HTR-8/SVneo (cell line): ENCODE data around the gene COQ7.

Source experiments
- DNase-seq: peaks from one replicate; pipeline ENCODE4 v3.0.0; 2011; ENCODE audit warnings: low spot score, mixed read lengths; ENCODE audit not compliant: insufficient read length
- FAIRE-seq: peaks from 2 replicates; lab custom pipeline; 2011; peaks lifted over from hg19 to GRCh38; lab: Jason Lieb, UNC

Gene COQ7

GRCh38 chr16:19067349-19068236, at the start of gene COQ7:
TSS of gene COQ7 (plus strand) at chr16:19067614. CDS start at chr16:19067665, 51 bp downstream.
- DNase-seq (peak; percentile 98), FAIRE-seq (peak; percentile 73)

- DNase-seq (no peak), FAIRE-seq (no peak)
Measured at GRCh38 chr16:19020689-19021088, 46.7 kb upstream of the COQ7 start.

GRCh38 chr16:19021747-19022146, 45.7 kb upstream of the COQ7 start:
- FAIRE-seq (no peak), DNase-seq (no peak)

GRCh38 chr16:19027416-19027815, 40.0 kb upstream of the COQ7 start:
- FAIRE-seq = no peak

GRCh38 chr16:19029980-19030379, 37.4 kb upstream of the COQ7 start:
- FAIRE-seq = no peak

More at GRCh38 chr16:19027416-19027815, 40.0 kb upstream of the COQ7 start:
- DNase-seq = no peak

GRCh38 chr16:19031738-19032137, 35.7 kb upstream of the COQ7 start:
- FAIRE-seq (no peak), DNase-seq (no peak)

More at GRCh38 chr16:19029980-19030379, 37.4 kb upstream of the COQ7 start:
- no peak for DNase-seq

GRCh38 chr16:19033761-19034160, 33.7 kb upstream of the COQ7 start:
- DNase-seq (no peak), FAIRE-seq (no peak)

GRCh38 chr16:19040400-19040799, 27.0 kb upstream of the COQ7 start:
- FAIRE-seq = no peak
- DNase-seq = no peak

GRCh38 chr16:19044769-19045168, 22.6 kb upstream of the COQ7 start:
- DNase-seq (no peak), FAIRE-seq (no peak)

- DNase-seq (no peak), FAIRE-seq (no peak)
Measured at GRCh38 chr16:19046062-19046461, 21.4 kb upstream of the COQ7 start.

GRCh38 chr16:19062706-19063105, 4.7 kb upstream of the COQ7 start:
- FAIRE-seq (no peak), DNase-seq (no peak)

- DNase-seq (no peak), FAIRE-seq (no peak)
Measured at GRCh38 chr16:19066988-19067348, 446 bp upstream of the COQ7 start.

- no peak for FAIRE-seq
- no peak for DNase-seq
Measured at GRCh38 chr16:19068237-19068815, 912 bp downstream of the COQ7 start.

- DNase-seq (peak; percentile 19), FAIRE-seq (no peak)
Measured at GRCh38 chr16:19071811-19072777, 4.7 kb downstream of the COQ7 start.

- DNase-seq (no peak), FAIRE-seq (no peak)
Measured at GRCh38 chr16:19073344-19073743, 5.9 kb downstream of the COQ7 start.

GRCh38 chr16:19073863-19074262, 6.4 kb downstream of the COQ7 start:
- FAIRE-seq (no peak), DNase-seq (no peak)

- DNase-seq (no peak), FAIRE-seq (no peak)
Measured at GRCh38 chr16:19075511-19075910, 8.1 kb downstream of the COQ7 start.

- no peak for DNase-seq
- no peak for FAIRE-seq
Measured at GRCh38 chr16:19077879-19078278, 10.5 kb downstream of the COQ7 start.

- DNase-seq (no peak), FAIRE-seq (no peak)
Measured at GRCh38 chr16:19083670-19084069, 16.3 kb downstream of the COQ7 start.

- FAIRE-seq (no peak), DNase-seq (no peak)
Measured at GRCh38 chr16:19084139-19084538, 16.7 kb downstream of the COQ7 start.
